ENCODE data around the gene SMOC2. TPM values are rescaled to one million over a fixed set of nuclear protein-coding genes. Genes with fewer than 3 reads are reported as not detected.

Gene SMOC2
- total RNA-seq: not detected in 2 replicates

- DNase-seq (ENCODE audit: low read depth in 2 of 2): no peak
Observed at GRCh38 chr6:168440520-168441433, at the start of gene SMOC2. Gene SMOC2, plus strand, starts transcription at chr6:168441184. Its CDS starts 187 bp downstream, at chr6:168441371.

DNA sequence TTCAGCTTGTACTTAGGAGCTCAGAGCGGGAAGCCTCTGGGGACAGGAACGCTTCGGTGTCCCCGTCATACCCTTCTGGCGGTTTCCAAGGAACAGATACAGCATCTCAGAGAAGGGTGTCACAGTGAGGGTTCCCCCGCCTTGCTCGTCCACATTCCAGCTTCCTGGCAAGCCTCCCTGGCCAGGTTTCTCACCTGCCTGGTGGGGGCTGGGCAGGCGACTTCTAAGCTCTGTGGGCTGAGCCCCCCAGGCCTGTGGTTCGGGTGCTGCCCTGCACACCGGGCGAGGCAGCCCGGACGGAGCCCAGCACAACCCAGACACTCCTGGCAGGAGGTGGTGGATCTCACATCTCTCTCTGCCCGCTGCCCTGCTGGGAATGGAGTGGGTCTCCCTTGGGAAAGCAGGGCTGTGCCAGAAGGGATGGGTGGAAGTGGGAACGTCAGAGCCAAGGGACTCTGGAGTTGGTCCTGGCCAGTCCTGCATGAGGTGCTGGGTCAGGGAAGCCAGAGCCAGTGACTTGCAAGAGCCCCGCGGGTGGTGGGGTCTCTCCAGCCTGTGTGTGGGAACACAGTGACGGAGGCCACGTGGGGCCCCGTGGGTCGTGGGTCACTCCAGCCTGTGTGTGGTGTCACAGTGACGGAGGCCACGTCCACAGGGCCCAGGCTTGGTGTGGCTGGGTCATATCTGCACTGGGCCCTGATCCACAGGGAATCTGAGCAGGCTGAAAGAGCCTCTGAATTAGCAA is 47.7 kb upstream of the SMOC2 start:
- DNase-seq (ENCODE audit: low read depth in 2 of 2): no peak

DNA sequence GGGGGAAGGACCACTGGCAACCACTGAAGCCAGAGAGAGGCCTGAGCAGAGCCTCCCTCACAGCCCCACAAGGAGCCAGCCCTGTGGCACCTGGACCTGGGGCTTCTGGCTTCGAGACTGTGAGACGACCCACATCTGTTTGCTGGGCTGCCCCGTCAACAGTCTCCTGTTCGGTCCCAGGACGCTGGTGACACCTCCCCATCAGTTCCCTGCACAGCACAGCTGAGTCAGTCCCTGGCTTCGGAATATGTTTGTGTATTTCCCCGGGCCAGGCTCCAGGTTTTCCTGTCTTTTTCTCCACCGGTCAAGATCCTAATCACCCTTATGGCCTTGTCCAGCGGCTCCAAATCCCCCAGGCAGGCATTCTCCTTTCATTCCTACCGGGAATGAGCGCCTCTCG is 46.4 kb upstream of the SMOC2 start:
- DNase-seq (ENCODE audit: low read depth in 2 of 2): no peak

GRCh38 chr6:168395983-168396382 is 45.0 kb upstream of the SMOC2 start:
- no peak for DNase-seq (ENCODE audit: low read depth in 2 of 2)

GRCh38 chr6:168396561-168396960 is 44.4 kb upstream of the SMOC2 start:
- DNase-seq (ENCODE audit: low read depth in 2 of 2): no peak

DNA sequence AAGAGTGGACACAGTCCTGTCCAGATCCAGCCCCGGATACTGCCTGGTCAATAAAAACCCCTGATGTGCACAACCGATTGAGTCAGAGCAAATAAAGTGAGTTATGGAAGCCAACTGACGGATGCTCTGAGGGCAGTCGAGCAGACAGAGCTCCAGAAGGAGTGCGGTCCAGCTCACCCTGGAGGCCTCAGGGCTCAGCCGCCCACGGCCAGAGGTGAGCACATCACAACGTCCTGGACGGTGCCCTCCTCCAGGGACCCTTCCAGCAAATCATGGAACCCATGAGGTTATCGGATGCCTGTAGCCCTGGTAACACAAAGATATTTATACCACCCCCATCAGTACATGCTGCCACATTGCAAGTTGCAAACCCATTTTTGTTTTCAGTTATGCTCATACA is 44.0 kb upstream of the SMOC2 start:
- DNase-seq (ENCODE audit: low read depth in 2 of 2): no peak

- no peak for DNase-seq (ENCODE audit: low read depth in 2 of 2)
Observed at GRCh38 chr6:168400037-168400436, 40.9 kb upstream of the SMOC2 start.

- no peak for DNase-seq (ENCODE audit: low read depth in 2 of 2)
Observed at GRCh38 chr6:168403370-168404005, 37.5 kb upstream of the SMOC2 start.

- DNase-seq (ENCODE audit: low read depth in 2 of 2): no peak
Observed at GRCh38 chr6:168404560-168404959, 36.4 kb upstream of the SMOC2 start.

DNA sequence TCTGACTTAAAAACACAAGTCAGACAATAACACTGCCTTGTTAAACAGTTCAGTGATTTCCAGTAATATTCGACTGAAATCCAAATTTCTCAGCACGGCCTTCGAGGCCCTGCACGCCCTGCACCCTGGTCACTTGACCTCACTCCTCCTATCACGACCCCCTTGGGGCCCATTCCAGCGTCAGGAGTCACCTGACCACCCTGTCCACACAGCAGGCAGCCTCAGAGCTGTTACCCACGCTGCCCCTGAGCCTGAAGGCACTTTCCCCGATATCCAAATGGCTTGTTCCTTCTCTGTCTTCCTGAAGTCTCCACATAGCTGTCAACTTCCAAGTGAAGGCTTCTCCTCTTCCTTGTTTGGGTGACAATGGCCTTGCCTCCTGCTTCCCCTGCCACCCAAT is 33.1 kb upstream of the SMOC2 start:
- no peak for DNase-seq (ENCODE audit: low read depth in 2 of 2)

DNA sequence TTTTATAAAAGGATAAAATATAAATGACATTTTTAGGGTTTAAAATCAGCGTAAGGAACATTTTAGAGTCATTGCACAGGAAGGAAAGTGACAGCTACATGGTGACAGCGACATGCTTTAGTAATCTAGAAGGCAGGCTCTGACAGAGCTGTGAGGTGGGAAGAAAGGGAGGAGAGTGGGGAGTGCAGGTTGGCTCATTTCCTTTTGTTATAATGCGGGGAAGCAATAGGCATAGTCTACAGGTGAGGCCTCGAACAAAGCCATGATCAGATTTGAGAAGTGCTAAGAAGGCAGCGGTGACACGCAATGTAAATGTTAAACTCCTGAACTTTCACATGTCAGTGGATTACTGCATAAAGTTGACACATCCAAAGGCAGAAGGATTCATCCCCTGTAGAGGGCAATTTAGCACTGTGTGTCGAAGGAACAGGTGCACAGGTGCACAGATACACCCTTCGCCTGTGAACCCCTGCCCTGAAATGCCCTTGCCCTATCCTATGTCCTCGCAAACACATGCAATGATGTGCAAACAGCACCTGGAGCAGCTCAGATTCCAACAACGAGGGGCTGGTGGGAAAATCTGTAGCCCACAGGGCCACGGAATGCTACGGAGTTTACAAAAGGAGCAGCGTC is 32.4 kb upstream of the SMOC2 start:
- DNase-seq (ENCODE audit: low read depth in 2 of 2): no peak

- no peak for DNase-seq (ENCODE audit: low read depth in 2 of 2)
Observed at GRCh38 chr6:168410035-168410434, 30.9 kb upstream of the SMOC2 start.

DNA sequence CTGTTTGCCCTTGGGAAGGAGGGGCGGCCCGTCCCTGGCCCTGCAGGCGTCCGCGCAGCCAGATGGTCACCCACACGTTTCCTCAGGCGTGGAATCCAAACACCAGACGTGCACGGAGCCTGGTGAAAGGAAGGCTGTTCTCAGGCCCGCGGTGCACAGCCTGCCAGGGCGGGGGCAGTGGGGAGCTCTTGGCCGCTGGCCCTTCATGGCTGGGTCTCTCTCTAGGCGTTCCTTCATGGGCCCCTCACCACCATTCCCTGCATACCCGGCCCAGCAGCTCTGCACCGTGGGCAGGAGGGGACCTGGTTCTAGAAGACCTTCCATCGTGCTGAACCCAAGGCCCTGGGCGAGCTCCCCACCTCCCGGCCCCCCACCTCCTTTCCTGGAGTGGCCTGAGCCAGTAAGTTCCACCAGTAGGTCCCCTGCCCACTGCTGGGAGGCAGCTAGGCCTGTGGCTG is 30.4 kb upstream of the SMOC2 start:
- DNase-seq (ENCODE audit: low read depth in 2 of 2): no peak

GRCh38 chr6:168411130-168411529 is 29.9 kb upstream of the SMOC2 start:
- no peak for DNase-seq (ENCODE audit: low read depth in 2 of 2)

DNA sequence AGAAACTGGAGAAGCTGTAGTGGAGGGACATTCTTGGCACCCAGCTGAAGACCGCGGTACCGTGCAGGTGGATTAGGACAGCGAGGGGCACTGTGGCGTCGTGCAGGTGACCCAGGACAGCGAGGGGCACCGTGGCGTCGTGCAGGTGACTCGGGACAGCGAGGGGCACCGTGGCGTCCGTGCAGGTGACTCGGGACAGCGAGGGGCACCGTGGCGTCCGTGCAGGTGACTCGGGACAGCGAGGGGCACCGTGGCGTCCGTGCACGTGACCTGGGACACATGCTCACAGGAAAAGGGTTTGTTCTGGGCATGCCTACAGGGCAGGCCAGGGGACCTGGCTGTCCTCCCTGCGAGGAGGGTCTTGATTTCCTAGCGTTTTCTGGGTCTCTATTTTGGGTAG is 29.2 kb upstream of the SMOC2 start:
- no peak for DNase-seq (ENCODE audit: low read depth in 2 of 2)

GRCh38 chr6:168412456-168412855 is 28.5 kb upstream of the SMOC2 start:
- DNase-seq (ENCODE audit: low read depth in 2 of 2): no peak

DNA sequence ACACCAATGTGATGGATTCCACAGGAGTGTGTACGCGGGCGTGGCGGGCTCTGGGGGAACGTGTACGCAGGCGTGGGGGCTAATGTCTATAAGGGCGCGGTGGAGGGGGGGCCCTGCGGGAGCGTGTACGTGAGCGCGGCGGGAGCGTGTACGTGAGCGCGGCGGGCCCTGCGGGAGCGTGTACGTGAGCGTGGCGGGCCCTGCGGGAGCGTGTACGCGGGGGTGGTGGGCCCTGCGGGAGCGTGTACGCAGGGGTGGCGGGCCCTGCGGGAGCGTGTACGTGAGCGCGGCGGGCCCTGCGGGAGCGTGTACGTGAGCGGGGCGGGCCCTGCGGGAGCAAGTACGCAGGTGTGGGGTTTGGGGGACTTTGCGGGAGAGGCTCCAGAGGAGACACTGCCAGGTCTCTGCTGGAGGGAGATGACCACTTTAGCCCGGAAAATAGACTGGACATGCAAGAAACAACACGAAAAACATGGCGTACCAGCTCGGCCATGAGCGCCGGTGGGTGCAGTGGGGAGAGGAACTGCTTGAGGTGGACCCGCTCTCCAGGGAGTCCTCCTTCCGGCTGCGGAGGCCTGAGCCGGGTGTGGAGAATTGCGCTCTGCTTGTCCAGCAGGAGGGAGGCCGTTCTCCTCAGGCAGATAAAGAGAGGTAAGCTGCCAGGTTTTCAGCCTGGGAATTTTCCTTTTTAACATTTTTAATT is 27.8 kb upstream of the SMOC2 start:
- no peak for DNase-seq (ENCODE audit: low read depth in 2 of 2)

DNA sequence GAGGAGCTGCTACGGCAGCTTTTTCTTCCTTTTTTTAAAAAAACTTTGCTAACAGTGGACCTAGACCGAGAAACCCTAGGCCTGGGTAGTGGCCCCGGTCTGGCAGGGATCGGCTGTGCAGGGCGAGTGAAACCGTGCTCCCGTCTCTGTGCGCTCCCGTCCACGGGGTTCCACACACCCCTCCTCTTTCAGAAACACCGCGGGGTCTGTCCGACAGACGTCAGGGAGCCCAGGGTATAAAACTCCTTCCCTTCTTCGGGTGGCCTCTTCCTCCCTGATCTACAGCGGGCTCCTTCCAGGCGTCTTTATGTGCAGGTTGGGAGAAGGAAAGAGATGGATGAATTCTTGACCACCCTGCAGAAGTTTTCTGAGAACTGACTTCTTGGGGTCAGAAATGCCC is 27.1 kb upstream of the SMOC2 start:
- no peak for DNase-seq (ENCODE audit: low read depth in 2 of 2)

GRCh38 chr6:168414336-168415097 is 26.5 kb upstream of the SMOC2 start:
- no peak for DNase-seq (ENCODE audit: low read depth in 2 of 2)

All from lung microvascular endothelial cell (primary cell).